GM23248 (cell line): ENCODE results near the gene LAMA2.

Experiments
- EZH2 ChIP-seq: fragments of 200-600 bp; sonication (generic); IDR thresholded peaks from 2 replicates; pipeline ENCODE4 v1.6.1; 2018; ENCODE audit warnings: antibody characterized with exemption, mild to moderate bottlenecking; ENCODE audit not compliant: insufficient read depth, poor library complexity, severe bottlenecking
- EZH2phosphoT487 ChIP-seq: fragments of 200-600 bp; sonication (generic); IDR thresholded peaks from 2 replicates; pipeline ENCODE4 v1.6.1; 2018; ENCODE audit warnings: antibody characterized with exemption, moderate library complexity, mild to moderate bottlenecking, low read depth; ENCODE audit not compliant: insufficient read depth

- no peak for TF ChIP-seq EZH2
- no peak for TF ChIP-seq EZH2phosphoT487
Measured at GRCh38 chr6:129059650-129060049, 176.7 kb downstream of the LAMA2 start.
